ENCODE results near the gene ORC5. TPM values are rescaled to one million over a fixed set of nuclear protein-coding genes. Genes with fewer than 3 reads are reported as not detected.
A peak's percentile ranks its signal among the peaks of the same experiment; 100 is the strongest.
"Not testable (repeated sequence)": the region's sequence is repeated elsewhere in the genome, so short reads cannot be mapped to it uniquely, and the experiment has no call there.

ORC5 gene
- total RNA-seq, 1 experiment from 2014 or later, result 79.2 TPM

DNA sequence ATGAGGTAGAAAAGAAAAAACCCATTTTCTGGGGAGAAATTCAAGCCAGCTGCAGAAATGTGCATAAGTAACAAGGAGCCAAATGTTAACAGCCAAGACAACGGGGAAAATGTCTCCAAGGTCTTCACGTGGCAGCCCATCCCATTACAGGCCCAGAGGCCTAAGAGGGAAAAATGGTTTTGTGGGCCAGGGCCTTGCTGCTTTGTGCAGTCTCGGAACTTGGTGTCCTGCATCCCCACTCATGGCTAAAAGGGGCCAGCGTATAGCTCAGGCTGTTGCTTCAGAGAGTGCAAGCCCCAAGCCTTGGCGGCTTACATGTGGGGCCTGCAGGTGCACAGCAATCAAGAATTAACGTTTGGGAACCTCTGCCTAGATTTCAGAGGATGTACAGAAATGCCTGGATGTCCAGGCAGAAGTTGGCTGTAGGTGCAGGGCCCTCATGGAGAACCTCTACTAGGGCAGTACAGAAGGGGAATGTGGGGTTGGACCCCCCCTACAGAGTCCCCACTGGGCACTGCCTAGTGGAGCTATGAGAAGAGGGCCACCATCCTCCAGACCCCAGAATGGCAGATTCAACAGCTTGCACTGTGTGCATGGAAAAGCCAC, 9.0 kb downstream of the ORC5 start:
- DNase-seq (ENCODE audit: low spot score), result no peak
- in situ Hi-C loops (cut with HindIII; ENCODE audit: low sequenced_read_pairs), result no loop called here

DNA sequence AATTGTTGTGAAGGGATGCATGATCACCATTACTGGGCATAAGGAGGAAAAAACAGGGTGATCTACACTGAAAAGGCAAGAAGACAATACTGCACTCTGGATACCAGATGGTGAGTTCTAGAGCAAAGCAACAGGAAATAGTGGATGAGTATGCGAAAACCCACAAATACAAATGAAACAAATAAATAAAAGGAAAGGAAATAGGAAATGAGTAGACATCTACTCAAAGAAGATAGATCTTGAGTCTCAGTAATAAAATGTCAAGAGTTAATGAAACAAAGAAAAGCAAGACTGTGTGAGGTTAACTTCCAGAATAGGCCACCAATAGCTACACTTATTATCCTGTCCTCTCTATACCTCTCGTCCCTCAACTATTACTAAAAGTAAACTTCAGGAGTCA, 11.7 kb downstream of the ORC5 start:
- in situ Hi-C loops (cut with HindIII; ENCODE audit: low sequenced_read_pairs), result no loop called here
- DNase-seq (ENCODE audit: low spot score), result no peak

DNA sequence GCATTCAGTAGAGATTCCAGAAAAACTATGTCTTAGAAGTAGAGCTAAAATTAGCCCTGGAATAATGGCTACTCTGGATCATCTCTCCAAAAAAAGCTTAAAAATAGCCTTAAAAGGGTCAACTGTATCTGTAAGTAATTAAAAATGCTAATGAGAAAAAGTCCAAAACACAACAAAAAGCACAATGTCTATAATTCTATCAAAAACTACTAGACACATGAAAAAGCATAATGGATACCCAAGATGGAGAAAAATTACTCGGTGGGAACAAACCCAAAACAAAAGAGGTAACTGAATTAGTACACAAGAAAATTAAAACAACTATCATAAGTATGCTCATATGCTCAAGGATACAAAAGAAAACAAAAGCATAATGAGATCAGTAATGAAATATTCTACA, 15.4 kb downstream of the ORC5 start:
- in situ Hi-C loops (cut with HindIII; ENCODE audit: low sequenced_read_pairs), result no loop called here
- DNase-seq (ENCODE audit: low spot score), result no peak

DNA sequence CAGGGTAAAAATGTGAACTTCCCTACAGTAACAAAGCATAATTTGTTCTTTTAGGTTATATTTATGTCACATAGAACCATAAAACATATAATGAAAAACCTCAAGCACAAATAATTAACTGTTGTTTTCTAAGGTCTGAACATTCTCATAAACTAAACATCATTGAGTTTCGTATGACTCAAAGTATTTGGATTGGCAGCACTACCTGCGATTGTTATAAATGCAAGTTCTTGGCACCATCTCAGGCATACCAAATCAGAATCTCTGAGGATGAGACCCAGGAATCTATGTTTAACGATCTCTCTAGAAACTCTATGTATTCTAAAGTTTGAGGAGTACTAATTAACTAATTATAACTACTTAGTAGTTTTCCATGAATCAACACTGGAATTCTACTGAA, 22.5 kb downstream of the ORC5 start:
- no peak for DNase-seq (ENCODE audit: low spot score)
- in situ Hi-C loops (cut with HindIII; ENCODE audit: low sequenced_read_pairs), result no loop called here

DNA sequence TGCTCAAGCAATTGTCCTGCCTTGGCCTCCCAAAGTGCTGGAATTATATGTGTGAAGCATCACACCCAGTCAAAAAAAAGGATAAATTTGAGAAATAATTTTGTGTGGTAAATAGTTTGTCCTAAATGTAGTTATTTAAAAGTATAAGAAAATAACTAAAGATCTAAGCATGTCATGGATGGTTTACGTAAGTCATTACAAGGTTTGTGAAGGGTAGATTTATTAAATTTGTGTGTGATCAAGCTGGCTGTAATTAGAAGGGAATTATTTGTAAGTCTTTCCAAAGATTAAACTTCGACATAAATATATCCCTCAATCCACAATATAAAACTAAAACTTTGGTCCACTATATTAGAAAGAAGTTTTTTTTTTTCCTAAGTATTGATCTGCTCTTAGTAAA, 28.6 kb downstream of the ORC5 start:
- no peak for DNase-seq (ENCODE audit: low spot score)
- in situ Hi-C loops (cut with HindIII; ENCODE audit: low sequenced_read_pairs), result no loop called here

DNA sequence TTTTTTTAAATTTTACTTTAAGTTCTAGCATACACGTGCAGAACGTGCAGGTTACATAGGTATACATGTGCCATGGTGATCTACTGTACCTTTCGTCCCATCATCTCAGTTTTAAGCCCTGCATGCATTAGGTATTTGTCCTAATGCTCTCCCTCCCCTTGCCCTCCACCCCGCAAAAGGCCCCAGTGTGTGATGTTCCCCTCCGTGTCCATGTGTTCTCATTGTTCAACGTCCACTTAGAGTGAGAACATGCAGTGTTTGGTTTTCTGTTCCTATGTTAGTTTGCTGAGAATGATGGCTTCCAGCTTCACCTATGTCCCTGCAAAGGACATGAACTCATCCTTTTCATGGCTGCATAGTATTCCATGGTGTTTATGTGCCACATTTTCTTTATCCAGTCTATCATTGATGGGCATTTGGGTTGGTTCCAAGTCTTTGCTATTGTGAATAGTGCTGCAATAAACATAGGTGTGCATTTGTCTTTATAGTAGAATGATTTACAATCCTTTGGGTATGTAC, 30.2 kb downstream of the ORC5 start:
- DNase-seq (ENCODE audit: low spot score); in situ Hi-C loops (cut with HindIII; ENCODE audit: low sequenced_read_pairs): not testable (repeated sequence)

DNA sequence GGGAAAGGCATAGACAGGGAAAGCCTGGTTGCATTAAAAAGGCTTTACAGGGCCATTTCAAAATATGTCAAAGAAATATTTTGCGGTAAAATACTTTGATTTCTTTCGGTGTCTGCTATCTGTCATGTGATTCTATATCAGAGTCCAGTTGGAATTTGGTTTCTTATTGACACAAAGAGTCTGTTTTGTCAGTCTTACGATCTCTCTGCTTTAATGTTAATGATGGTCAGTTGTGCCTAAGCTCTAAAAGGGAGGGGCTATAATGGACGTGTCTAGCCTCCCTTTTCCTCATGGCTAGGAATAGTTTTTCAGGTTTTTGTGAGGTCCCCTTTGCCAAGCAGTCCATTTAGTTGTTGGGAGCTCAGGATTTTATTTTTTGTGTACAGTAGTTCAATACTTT, 31.5 kb downstream of the ORC5 start:
- no peak for DNase-seq (ENCODE audit: low spot score)
- in situ Hi-C loops (cut with HindIII; ENCODE audit: low sequenced_read_pairs), result no loop called here

DNA sequence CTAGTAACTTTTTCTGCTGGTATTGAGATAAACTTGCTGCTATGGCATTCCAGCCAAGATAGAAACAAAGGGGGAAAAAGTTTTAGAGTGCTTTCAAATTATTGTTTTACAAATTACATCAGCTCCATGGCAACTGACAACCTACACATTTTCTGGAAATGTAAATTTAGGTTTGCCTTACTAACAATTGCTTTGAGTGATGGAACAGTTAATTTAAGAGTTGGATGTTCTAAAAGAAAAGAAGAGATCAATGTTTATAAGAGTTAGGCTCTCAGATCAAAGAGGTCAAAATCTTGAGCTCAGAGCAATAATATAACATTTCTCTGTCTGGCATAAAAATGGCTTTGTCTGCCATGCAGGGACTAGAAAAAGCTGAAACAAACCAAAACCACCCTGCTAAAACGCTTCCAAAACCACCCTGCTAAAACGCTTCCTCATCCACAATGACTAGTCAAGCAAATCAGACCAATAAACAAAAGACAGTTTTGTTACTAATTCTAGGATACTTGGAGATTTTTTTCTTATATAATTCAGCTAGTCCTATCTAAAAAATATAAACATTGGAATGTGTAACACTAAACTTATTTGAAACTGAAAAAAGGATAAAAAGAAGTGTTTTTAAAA, 32.3 kb downstream of the ORC5 start:
- DNase-seq (ENCODE audit: low spot score), result no peak
- in situ Hi-C loops (cut with HindIII; ENCODE audit: low sequenced_read_pairs), result no loop called here

DNA sequence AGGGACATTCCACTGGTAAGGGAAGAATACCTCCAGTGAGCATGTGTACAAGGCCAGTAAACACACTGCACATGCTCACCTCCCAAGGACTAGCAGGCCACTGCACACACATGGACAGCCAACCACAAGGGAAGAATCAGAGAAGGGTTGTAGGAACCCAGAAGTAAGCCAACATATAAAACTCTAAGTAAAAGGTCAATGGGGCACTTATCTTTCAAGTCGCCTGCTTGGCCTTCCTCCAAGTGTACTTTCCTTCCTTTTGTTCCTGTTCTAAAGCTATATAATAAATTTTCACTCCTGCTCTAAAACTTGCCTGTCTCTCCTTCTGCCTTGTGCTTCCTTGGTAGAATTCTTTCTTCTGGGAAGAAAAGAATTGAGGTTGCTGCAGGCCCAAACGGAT, 33.0 kb downstream of the ORC5 start:
- no peak for DNase-seq (ENCODE audit: low spot score)
- in situ Hi-C loops (cut with HindIII; ENCODE audit: low sequenced_read_pairs), result no loop called here

DNA sequence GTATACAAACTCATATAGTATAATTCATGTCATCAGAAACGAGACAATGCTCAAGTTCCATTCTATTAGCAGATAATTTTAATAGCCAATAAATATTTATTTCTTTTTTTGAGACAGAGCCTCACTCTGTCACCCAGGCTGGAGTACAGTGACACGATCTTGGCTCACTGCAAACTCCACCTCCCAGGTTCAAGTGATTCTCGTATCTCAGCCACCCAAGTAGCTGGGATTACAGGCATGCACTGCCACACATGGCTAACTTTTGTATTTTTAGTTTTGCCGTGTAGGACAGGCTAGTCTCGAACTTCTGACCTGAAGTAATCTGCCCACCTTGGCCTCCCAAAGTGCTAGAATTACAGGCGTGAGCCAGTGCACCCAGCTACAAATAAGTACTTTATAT, 45.7 kb downstream of the ORC5 start:
- in situ Hi-C loops (cut with HindIII; ENCODE audit: low sequenced_read_pairs), result no loop called here
- no peak for DNase-seq (ENCODE audit: low spot score)

DNA sequence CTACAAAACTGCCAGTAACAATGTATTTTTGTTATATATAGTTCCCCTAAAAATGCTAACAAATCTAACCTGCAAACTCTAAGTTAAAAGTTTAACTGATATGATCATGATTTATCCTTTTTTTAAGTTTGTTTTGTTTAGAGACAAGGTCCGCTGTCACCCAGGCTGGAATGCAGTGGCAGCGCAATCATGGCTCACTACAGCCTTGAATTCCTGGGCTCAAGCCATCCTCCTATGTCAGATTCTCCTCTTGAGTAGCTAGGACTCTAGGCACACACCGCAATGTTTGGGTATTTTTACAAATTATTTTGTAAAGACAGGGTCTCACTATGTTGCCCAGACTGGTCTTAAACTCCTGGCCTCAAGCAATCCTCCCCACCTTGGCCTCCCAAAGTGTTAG, 46.6 kb downstream of the ORC5 start:
- in situ Hi-C loops (cut with HindIII; ENCODE audit: low sequenced_read_pairs), result no loop called here
- DNase-seq (ENCODE audit: low spot score), result no peak

DNA sequence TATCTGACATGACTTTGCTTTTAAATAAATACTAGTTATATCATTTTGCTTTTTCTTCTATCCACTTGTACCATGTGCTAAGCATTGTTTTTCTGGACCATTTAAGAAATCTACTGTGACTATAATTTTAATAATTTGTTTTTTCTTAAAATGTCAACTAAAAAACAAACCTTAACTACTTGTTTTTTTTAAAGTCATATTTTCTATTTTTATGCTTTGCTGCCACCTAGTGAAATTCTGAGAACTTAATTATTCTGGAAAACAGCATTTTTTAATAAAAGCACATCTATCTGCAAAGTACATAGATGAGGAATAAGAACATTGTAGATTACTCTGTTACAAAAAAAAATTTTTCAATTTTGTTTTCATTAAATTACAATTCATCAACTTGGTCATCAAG, 47.4 kb downstream of the ORC5 start:
- DNase-seq (ENCODE audit: low spot score), result peak; percentile 74
- in situ Hi-C loops (cut with HindIII; ENCODE audit: low sequenced_read_pairs), result no loop called here

DNA sequence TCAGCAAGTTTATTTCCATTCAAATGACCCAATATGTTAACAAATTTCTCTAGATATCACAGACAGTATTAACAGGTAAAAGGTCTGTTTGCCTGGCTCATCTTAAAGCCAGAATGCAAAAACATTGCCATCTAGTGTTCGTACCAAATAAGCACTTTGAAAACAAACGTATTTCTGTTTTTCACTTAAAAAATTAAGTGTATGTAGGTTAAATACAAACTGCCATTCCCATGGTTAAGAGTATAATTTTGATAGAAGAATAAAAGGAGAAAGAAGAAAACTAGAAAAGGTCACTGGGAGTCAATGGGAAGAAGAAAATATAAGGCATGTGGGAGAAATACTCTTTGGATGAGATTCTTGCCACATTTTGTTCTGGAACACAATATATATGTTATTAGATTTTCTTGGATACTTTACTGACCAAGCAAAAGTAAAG, 51.0 kb downstream of the ORC5 start:
- in situ Hi-C loops (cut with HindIII; ENCODE audit: low sequenced_read_pairs), result no loop called here

DNA sequence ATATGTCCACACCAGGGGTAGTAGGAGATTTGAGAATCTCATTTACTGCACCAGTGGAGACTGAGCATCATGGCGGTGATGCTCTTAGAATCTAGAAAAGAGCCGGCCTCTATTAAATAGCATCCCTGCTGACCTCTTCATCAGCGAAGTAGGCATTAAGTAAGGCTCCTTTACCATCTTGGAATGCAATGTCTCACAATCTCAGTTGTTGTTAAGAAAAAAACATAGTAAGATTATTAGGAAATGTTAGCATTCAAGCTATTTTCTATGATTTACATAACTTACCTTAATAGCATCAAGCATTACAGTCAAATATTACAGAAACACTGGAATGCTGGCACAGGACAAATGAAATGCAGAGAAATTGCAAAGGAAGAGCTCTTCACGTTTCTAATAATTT, 54.5 kb downstream of the ORC5 start:
- in situ Hi-C loops (cut with HindIII; ENCODE audit: low sequenced_read_pairs), result no loop called here
- DNase-seq (ENCODE audit: low spot score), result peak; percentile 62

More for the DNA sequence above, 51.0 kb downstream of the ORC5 start:
- DNase-seq (ENCODE audit: low spot score), result peak; percentile 84

DNA sequence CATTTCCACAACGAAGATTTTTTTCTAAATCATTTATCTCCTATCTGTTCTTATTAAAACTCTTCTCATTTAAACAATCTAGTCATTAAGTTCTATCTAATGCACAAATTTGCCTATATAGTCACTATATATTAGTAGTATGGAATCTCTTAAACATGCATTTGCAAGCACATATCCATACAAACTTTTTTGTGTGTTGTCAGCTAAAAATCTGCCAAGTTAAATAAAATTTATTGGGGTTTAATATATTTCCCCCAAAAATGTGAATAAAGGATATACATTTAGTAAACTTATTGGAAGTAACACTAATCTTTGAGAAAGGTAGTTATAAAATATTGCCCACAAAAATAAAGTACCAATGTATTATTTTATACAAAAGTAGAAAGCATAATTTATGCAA, 55.3 kb downstream of the ORC5 start:
- in situ Hi-C loops (cut with HindIII; ENCODE audit: low sequenced_read_pairs), result no loop called here

DNA sequence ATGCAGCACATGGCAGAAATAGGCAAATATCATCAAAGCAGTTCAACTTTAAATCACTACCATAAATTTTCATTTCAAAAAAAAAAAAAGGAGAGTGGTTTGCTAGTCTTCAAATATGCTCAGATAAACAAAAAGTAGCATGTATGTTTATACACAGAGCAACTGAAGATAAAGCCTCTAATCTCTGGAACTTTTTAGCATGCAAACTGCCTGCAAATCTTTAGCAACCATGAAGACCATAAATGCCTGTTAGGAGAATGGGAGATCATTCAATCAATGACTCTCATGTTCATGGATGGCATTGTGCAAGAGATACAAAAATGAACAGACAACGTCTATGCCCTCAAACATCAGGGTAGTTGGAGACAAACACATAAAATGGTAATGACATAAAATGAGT, 57.3 kb downstream of the ORC5 start:
- DNase-seq (ENCODE audit: low spot score), result no peak
- in situ Hi-C loops (cut with HindIII; ENCODE audit: low sequenced_read_pairs), result no loop called here

More for the DNA sequence above, 55.3 kb downstream of the ORC5 start:
- DNase-seq (ENCODE audit: low spot score), result no peak

DNA sequence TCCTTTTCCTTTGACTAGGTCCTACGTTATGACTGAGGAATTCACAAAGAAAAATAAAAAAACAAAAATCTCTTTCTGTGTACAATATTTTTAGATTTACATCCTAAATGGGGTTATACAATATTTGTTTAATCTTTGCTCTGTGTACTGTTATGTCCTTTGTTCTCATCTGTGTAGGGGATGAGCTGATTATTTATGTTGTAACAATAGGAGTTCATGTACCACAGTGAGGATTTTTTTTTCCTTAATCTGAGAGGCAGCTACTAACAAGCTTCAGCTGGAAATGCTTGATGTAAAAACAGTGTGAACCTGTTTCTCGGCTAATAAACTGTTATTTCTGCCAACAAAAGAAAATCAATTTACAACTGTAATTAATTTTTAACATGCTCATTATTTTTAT, 58.0 kb downstream of the ORC5 start:
- in situ Hi-C loops (cut with HindIII; ENCODE audit: low sequenced_read_pairs), result no loop called here
- DNase-seq (ENCODE audit: low spot score), result peak; percentile 65

DNA sequence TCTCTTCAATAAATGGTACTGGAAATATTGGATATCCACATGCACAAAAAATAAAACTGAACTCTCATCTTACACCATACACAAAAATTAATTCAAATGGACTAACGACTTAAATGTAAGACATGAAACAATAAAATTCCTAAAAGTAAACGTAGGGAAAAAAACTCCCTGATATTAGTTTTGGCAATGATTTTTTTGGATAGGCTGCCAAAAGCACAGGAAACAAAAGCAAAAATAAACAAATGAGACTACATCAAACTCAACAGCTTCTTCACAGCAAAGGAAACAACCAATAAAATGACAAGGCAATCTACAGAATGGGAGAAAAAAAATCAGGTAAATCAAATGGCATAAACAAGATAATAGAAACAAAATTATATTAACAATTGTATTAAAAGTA, 65.7 kb downstream of the ORC5 start:
- DNase-seq (ENCODE audit: low spot score), result no peak
- in situ Hi-C loops (cut with HindIII; ENCODE audit: low sequenced_read_pairs), result no loop called here

DNA sequence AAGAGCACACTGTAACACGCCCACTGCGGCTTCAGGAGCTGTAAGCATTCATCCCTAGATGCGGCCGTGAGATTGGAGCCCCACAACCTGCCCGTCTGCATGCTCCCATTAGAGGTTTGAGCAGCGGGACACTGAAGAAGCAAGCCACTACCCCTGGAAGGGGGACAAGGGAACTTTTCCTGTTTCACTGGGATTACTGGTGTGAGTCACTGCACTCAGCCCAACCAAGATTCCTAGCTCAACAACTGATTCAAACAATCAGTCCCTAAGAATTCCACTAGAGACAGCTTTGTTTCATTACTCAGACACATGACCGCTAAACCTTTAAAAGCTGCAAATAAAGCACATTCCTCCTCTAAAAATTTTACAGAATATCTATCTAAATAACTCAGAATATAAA, 69.8 kb downstream of the ORC5 start:
- in situ Hi-C loops (cut with HindIII; ENCODE audit: low sequenced_read_pairs), result no loop called here
- DNase-seq (ENCODE audit: low spot score), result no peak

DNA sequence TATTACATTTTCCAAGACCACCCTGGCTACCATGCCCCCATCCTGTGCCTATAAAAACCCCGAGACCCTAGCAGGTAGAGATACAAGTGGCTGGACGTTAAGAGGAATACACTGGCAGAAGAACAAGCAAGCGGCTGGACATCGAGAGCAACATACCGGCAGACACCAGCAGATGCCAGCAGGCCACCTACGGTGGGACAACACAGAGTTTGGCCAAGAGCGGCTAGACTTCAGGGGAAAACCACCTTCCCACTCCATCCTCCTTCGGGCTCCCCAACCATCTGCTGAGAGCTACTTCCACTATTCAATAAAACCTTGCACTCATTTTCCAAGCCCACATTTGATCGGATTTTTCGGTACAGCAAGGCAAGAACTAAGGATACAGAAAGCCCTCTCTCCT, 70.3 kb downstream of the ORC5 start:
- peak; percentile 94 for DNase-seq (ENCODE audit: low spot score)
- in situ Hi-C loops (cut with HindIII; ENCODE audit: low sequenced_read_pairs), result no loop called here

DNA sequence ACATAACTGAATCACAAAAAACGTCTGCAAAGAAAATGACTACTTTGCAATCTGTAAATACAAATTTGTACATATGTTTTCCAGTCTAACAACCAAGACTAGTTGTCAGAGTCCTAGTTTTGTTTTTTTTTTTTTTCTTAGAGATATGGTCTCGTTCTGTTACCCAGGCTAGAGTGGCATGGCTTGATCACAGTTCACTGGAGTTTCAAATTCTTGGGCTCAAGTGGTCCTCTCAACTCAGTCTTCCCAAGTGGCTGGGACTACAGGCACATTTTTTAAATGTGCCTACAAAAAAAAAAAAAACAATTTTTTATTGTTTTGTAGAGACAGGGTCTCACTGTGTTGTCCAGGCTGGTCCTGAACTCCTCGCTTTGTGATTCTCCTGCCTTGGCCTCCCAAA, 70.8 kb downstream of the ORC5 start:
- no peak for DNase-seq (ENCODE audit: low spot score)
- in situ Hi-C loops (cut with HindIII; ENCODE audit: low sequenced_read_pairs), result no loop called here

Measured in G401 (cell line).